Esophagus muscularis mucosa (tissue), 3 donors: ENCODE results near the gene DSCAML1.

ENCODE experiments used
- POLR2A ChIP-seq: fragments of 450-650 bp; IDR thresholded peaks from one replicate; pipeline ENCODE4 v1.6.1; 2017; ENCODE audit warnings: antibody characterized with exemption, moderate library complexity, mild to moderate bottlenecking, low read depth
- TF ChIP-seq, protein P1 (sequence below), 3 experiments: fragments of 200-600 bp in 2 of 3; fragments of 450-650 bp in 1 of 3; sonication (generic) in 2 of 3; IDR thresholded peaks; one replicate each; pipeline ENCODE4 v1.5.1; 2017 to 2019; ENCODE audit warnings: antibody characterized with exemption in 3 of 3, mild to moderate bottlenecking in 2 of 3, moderate library complexity in 1 of 3

DNA sequence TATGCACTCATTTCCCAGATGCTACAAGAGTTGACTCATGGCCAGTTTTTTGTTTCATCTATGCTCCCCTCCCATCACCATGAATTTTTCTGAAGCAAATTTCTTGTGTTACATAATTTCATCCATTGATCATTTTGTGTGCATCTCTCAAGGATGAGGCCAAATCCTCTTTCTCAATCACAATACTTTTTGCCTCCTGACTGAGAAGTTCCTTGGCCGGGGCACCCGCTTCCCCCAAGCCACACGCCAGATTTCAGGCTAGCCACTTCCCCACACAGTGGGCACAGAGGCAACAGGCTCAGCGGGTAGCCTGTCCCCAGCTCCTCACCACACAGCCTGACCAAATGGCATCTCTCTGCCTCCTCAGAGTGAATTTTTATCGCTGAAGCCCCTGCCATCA, 9.8 kb upstream of the DSCAML1 start:
- TF ChIP-seq, protein P1, sequence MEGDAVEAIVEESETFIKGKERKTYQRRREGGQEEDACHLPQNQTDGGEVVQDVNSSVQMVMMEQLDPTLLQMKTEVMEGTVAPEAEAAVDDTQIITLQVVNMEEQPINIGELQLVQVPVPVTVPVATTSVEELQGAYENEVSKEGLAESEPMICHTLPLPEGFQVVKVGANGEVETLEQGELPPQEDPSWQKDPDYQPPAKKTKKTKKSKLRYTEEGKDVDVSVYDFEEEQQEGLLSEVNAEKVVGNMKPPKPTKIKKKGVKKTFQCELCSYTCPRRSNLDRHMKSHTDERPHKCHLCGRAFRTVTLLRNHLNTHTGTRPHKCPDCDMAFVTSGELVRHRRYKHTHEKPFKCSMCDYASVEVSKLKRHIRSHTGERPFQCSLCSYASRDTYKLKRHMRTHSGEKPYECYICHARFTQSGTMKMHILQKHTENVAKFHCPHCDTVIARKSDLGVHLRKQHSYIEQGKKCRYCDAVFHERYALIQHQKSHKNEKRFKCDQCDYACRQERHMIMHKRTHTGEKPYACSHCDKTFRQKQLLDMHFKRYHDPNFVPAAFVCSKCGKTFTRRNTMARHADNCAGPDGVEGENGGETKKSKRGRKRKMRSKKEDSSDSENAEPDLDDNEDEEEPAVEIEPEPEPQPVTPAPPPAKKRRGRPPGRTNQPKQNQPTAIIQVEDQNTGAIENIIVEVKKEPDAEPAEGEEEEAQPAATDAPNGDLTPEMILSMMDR (IDR thresholded peaks at IDR 0.05): no peak
- TF ChIP-seq POLR2A: no peak
